B cell (primary cell): Measurements from ENCODE around the gene NOG. TPM values are rescaled to one million over a fixed set of nuclear protein-coding genes. Genes with fewer than 3 reads are reported as not detected.

ENCODE experiments used
- ATAC-seq: fragments of 200-7000 bp; cut with Tn5 transposase; one replicate; pipeline ENCODE4 v1.10.0; 2021; ENCODE audit warnings: low read depth, mild to moderate bottlenecking, moderate number of reproducible peaks, moderate library complexity
- CTCF ChIA-PET: fragments of 350-600 bp; sonication (Branson Sonifier 250); formaldehyde crosslinking; loops from one replicate; lab custom pipeline; 2021; ENCODE audit warnings: antibody characterized with exemption, inconsistent platforms; lab: Charles Lee
- POLR2A ChIA-PET: fragments of 350-600 bp; sonication (Branson Sonifier 250); formaldehyde crosslinking; loops from one replicate; lab custom pipeline; 2021; ENCODE audit warnings: antibody characterized with exemption; lab: Charles Lee
- DNase-seq: peaks from one replicate; pipeline ENCODE4 v3.0.0; 2013
- H2AFZ ChIP-seq: 2 replicates; pipeline ENCODE4 v1.6.1; 2012; ENCODE audit warnings: mild to moderate bottlenecking, low read depth, low read length; ENCODE audit not compliant: insufficient read depth, poor library complexity, severe bottlenecking
- H3K27ac ChIP-seq, 2 donors: 1 replicate in 1 of 2; 2 replicates in 1 of 2; pipeline ENCODE4 v1.5.1; 2012 to 2013; ENCODE audit warnings: low read length in 2 of 2, mild to moderate bottlenecking in 2 of 2, moderate library complexity in 1 of 2
- H3K27me3 ChIP-seq, 4 experiments: fragments of 200-600 bp in 1 of 4; sonication (generic) in 1 of 4; replicated peaks in 1 of 4; 1 replicate in 2 of 4; 2 replicates in 2 of 4; pipeline versions ENCODE4 v1.6.1 to v1.7.0; 2013 to 2016; ENCODE audit warnings: low read length in 3 of 4, mild to moderate bottlenecking in 2 of 4, mixed read lengths in 1 of 4, moderate library complexity in 1 of 4; ENCODE audit not compliant: insufficient read depth in 4 of 4, control insufficient read depth in 3 of 4; ENCODE audit errors: control extremely low read depth in 1 of 4
- H3K36me3 ChIP-seq, 2 experiments: replicated peaks in 1 of 2; 1 replicate in 1 of 2; 2 replicates in 1 of 2; pipeline versions ENCODE4 v1.6.1 to v1.7.1; 2013; ENCODE audit warnings: low read length in 1 of 2; ENCODE audit not compliant: insufficient read depth in 2 of 2, control insufficient read depth in 1 of 2; ENCODE audit errors: control extremely low read depth in 1 of 2, extremely low read depth in 1 of 2
- H3K4me1 ChIP-seq, 2 donors: fragments of 200-600 bp in 1 of 2; sonication (generic) in 1 of 2; 1 replicate in 1 of 2; 2 replicates in 1 of 2; pipeline versions ENCODE4 v1.5.1 to v1.6.1; 2013 to 2017; ENCODE audit warnings: low read length in 2 of 2; ENCODE audit not compliant: control insufficient read depth in 2 of 2, insufficient read depth in 2 of 2
- H3K4me2 ChIP-seq: replicated peaks from 2 replicates; pipeline ENCODE3; 2012; ENCODE audit warnings: mild to moderate bottlenecking, low read depth, low read length; ENCODE audit not compliant: poor library complexity, severe bottlenecking
- H3K4me3 ChIP-seq, 5 experiments: fragments of 200-600 bp in 1 of 5; sonication (generic) in 1 of 5; 1 replicate in 3 of 5; 2 replicates in 2 of 5; pipeline versions ENCODE4 v1.5.1 to v1.7.0; 2011 to 2016; ENCODE audit warnings: low read length in 4 of 5, mild to moderate bottlenecking in 4 of 5, low read depth in 2 of 5, control low read depth in 1 of 5, moderate library complexity in 1 of 5; ENCODE audit not compliant: insufficient read depth in 1 of 5; ENCODE audit errors: control extremely low read depth in 1 of 5, extremely low read depth in 1 of 5
- H3K79me2 ChIP-seq: fragments of 200-600 bp; sonication (generic); one replicate; pipeline ENCODE4 v1.6.0; 2016; ENCODE audit warnings: low read length; ENCODE audit not compliant: control insufficient read depth, insufficient read depth
- H3K9ac ChIP-seq: fragments of 200-600 bp; sonication (generic); 2 replicates; pipeline ENCODE4 v1.6.1; 2017; ENCODE audit warnings: mild to moderate bottlenecking, low read length, moderate library complexity
- H3K9me3 ChIP-seq, 3 donors: one replicate each; pipeline versions ENCODE4 v1.6.1 to v1.7.1; 2013; ENCODE audit warnings: low read length in 2 of 3; ENCODE audit not compliant: control insufficient read depth in 2 of 3, insufficient read depth in 1 of 3; ENCODE audit errors: control extremely low read depth in 1 of 3
- H4K20me1 ChIP-seq: 2 replicates; pipeline ENCODE4 v1.6.0; 2012; ENCODE audit warnings: mild to moderate bottlenecking, low read length; ENCODE audit not compliant: insufficient read depth, control insufficient read depth, poor library complexity, severe bottlenecking
- H3K27ac Mint-ChIP-seq: one replicate; pipeline ENCODE4 v1.8.0; 2021; ENCODE audit warnings: mixed read lengths
- H3K27me3 Mint-ChIP-seq: one replicate; pipeline ENCODE4 v1.8.0; 2021; ENCODE audit warnings: mixed read lengths
- H3K4me1 Mint-ChIP-seq: one replicate; pipeline ENCODE4 v1.8.0; 2021; ENCODE audit warnings: mixed read lengths
- H3K4me3 Mint-ChIP-seq: one replicate; pipeline ENCODE4 v1.8.0; 2021; ENCODE audit warnings: mixed read lengths
- H3K9me3 Mint-ChIP-seq: one replicate; pipeline ENCODE4 v1.8.0; 2022; ENCODE audit warnings: mixed read lengths; ENCODE audit not compliant: insufficient read depth
- EZH2 ChIP-seq: IDR thresholded peaks from 2 replicates; pipeline ENCODE4 v1.6.1; 2012; ENCODE audit warnings: borderline replicate concordance, low read depth, mild to moderate bottlenecking, moderate library complexity, low read length; ENCODE audit not compliant: insufficient read depth, poor library complexity, severe bottlenecking
- WGBS: methylation state at CpG from one replicate; pipeline ENCODE4 v1.1.5; 2013; ENCODE audit warnings: missing lambda C conversion rate; ENCODE audit not compliant: insufficient coverage; 5-methylcytosine and 5-hydroxymethylcytosine counted together
- intact Hi-C: fragments of 100-400 bp; cut with micrococcal nuclease; formaldehyde crosslinking; loops from one replicate; pipeline ENCODE4 v1.10.0; 2022
- polyA plus RNA-seq: library from polyadenylated mRNA; depleted of rRNA; stranded (reverse); fragments of >200 nt; gene quantifications from 2 replicates; pipeline ENCODE4 v1.2.3, GENCODE V29; 2012
- total RNA-seq, 2 donors: library from RNA; stranded (reverse); fragments of 120-200 nt in 1 of 2; gene quantifications; 1 replicate in 1 of 2; 2 replicates in 1 of 2; pipeline versions ENCODE4 v1.2.3 to v1.2.4, GENCODE V29; 2013 to 2022
- TF ChIP-seq, protein P1 (sequence below): fragments of 200-600 bp; IDR thresholded peaks from one replicate; pipeline ENCODE4 v1.8.0; 2022; ENCODE audit warnings: antibody characterized with exemption, mild to moderate bottlenecking

Gene NOG
- total and polyA plus RNA-seq, 2 donors (not counting 1 experiment from before 2014, with no cell fraction given) = not detected

DNA sequence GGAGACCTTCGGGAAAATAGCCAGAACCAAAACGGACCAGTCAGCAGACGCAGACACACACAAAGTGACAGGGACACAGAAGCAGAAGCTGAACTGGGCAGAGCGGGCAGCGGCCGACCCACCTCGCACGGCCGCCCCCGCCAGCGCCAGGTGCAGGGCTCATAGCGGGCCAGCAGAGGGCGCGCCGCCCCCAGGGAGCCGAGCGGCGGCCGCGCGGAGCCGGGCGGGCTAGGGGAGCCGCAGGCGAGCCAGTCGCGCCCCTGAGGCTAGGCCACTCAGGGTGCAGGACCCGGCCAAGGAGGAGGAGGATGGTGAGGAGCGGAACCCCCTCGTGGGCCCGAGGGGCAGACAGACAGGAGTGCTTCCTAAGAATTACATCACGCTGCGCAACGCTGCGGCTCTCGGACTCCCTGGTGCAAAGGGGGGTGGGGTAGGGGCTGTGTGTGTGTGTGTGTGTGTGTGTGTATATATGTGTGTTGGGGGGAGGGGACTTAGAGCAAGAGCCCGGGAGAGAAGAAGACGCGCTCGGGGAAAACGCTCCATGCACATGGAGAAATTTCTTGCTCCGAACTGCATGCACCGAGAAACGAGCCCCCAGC is 913 bp upstream of the NOG start:
- WGBS = under 1% methylated on average over 42 of the region's 44 CpGs
- Mint-ChIP-seq H3K4me3 (peak overlapping the region; percentile 78), H3K9me3 (no peaks in the 10 kb centered on the region), H3K4me1 (peaks cover 30% of the 10 kb centered on the region), H3K27ac (no peak overlapping the region), H3K27me3 (peaks cover 50% of the 10 kb centered on the region)
- H3K27ac ChIP-seq = no peak overlapping the region
- intact Hi-C loops = loop anchor here (1.0 to 5.0 kb wide), 3 partner anchors 62 to 350 kb away; no protein-coding TSS in a partner anchor
- peaks cover 0 to 57% (median 28%) of the 10 kb centered on the region in 4 experiments for H3K27me3 ChIP-seq
- DNase-seq (peak; percentile 75), ATAC-seq (peak; percentile 80)
- peaks cover 31 to 43% of the 10 kb centered on the region in 2 donors for H3K4me1 ChIP-seq
- peak overlapping the region; percentile 41 for H3K9ac ChIP-seq
- peaks cover 0 to 10% (median 0%) of the 10 kb centered on the region in 3 donors for H3K9me3 ChIP-seq
- peak overlapping the region; percentile 2 to 49 (median 44) for H3K4me3 ChIP-seq
- peak overlapping the region; percentile 91 for H3K4me2 ChIP-seq
- ChIA-PET POLR2A (no interaction called here), CTCF (interaction anchor here (0.9 to 5.9 kb wide), 9 partner anchors 10 to 350 kb away, joined by 3 to 50 read pairs (median 5); no protein-coding TSS in a partner anchor)
- TF ChIP-seq, protein P1, sequence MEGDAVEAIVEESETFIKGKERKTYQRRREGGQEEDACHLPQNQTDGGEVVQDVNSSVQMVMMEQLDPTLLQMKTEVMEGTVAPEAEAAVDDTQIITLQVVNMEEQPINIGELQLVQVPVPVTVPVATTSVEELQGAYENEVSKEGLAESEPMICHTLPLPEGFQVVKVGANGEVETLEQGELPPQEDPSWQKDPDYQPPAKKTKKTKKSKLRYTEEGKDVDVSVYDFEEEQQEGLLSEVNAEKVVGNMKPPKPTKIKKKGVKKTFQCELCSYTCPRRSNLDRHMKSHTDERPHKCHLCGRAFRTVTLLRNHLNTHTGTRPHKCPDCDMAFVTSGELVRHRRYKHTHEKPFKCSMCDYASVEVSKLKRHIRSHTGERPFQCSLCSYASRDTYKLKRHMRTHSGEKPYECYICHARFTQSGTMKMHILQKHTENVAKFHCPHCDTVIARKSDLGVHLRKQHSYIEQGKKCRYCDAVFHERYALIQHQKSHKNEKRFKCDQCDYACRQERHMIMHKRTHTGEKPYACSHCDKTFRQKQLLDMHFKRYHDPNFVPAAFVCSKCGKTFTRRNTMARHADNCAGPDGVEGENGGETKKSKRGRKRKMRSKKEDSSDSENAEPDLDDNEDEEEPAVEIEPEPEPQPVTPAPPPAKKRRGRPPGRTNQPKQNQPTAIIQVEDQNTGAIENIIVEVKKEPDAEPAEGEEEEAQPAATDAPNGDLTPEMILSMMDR = peak; percentile 89
- TF ChIP-seq EZH2 = no peak
- peak overlapping the region; percentile 74 for H2AFZ ChIP-seq
- no peaks in the 10 kb centered on the region for H4K20me1 ChIP-seq
- H3K79me2 ChIP-seq = no peaks in the 10 kb centered on the region
- no peaks in the 10 kb centered on the region for H3K36me3 ChIP-seq

DNA sequence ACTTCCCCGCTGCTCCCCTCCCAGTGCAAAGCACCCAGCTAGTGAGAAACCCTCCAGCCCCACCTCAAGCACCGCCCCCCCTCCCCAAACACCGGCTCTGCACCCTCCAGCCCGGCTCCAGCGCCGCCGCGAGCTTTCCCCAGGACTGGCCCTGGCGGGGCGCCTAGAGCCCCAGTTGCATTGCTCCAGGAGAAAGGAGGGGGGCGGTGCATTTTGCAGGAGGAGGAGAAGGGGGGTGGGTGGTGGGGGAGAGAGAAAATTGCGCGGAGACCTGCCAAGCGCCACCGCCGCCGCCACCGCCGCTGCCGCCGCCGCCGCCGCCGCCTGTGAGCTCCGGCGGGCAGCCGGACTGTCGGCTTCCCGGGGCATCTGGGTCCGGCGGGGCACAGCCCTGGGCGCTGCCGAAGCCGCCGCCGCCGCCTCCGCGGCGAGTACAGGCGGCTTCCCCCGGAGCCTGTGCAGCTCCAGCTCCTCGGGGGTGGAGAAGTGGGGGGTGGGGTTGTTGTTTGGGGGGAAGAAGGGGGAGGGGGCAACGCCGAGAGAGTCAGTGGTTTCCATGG is 333 bp upstream of the NOG start:
- no peak for DNase-seq
- H3K9me3 Mint-ChIP-seq = no peaks in the 10 kb centered on the region
- ATAC-seq = no peak
- peak overlapping the region; percentile 74 for H2AFZ ChIP-seq
- H3K9ac ChIP-seq = peak overlapping the region; percentile 41
- POLR2A ChIA-PET = no interaction called here
- H3K4me1 ChIP-seq = peaks cover 36 to 49% of the 10 kb centered on the region in 2 donors
- intact Hi-C loops = loop anchor here (5.0 kb wide), 1 partner anchor 349 kb away; no protein-coding TSS in a partner anchor
- H3K4me1 Mint-ChIP-seq = peaks cover 32% of the 10 kb centered on the region
- H3K9me3 ChIP-seq = peaks cover 0 to 10% (median 0%) of the 10 kb centered on the region in 3 donors
- CTCF ChIA-PET = interaction anchor here (0.7 to 5.9 kb wide), 8 partner anchors 11 to 349 kb away, joined by 3 to 50 read pairs (median 6); no protein-coding TSS in a partner anchor
- H3K4me2 ChIP-seq = peak overlapping the region; percentile 91
- peak overlapping the region; percentile 78 for H3K4me3 Mint-ChIP-seq
- H3K79me2 ChIP-seq = no peaks in the 10 kb centered on the region
- no peaks in the 10 kb centered on the region for H3K36me3 ChIP-seq
- TF ChIP-seq, protein P1 = no peak
- TF ChIP-seq EZH2 = no peak
- no peaks in the 10 kb centered on the region for H4K20me1 ChIP-seq
- no peak overlapping the region for H3K27ac ChIP-seq
- peaks cover 0 to 63% (median 34%) of the 10 kb centered on the region in 4 experiments for H3K27me3 ChIP-seq
- H3K27ac Mint-ChIP-seq = no peak overlapping the region
- H3K4me3 ChIP-seq = peak overlapping the region; percentile 2 to 49 (median 44)
- peaks cover 54% of the 10 kb centered on the region for H3K27me3 Mint-ChIP-seq
- under 1% methylated on average over 27 of the region's 46 CpGs for WGBS
